Uterine smooth muscle cell (primary cell): Measurements from ENCODE around the gene LRTM1. TPM values are rescaled to one million over a fixed set of nuclear protein-coding genes. Genes with fewer than 3 reads are reported as not detected.

Experiments
- total RNA-seq: library from RNA; depleted of rRNA; stranded (reverse); fragments of >200 nt; gene quantifications from 2 replicates; pipeline ENCODE4 v1.2.3, GENCODE V29; 2014

Gene LRTM1
- total RNA-seq = not detected in 2 replicates

GRCh38 chr3:54928046-54928770 lies at the start of gene LRTM1:
Gene LRTM1, minus strand, starts transcription at chr3:54928059. Its CDS starts 148 bp downstream, at chr3:54927911.

